NCI-H446 (cell line): ENCODE measurements around the gene NEBL.
"Not testable (repeated sequence)": the region's sequence is repeated elsewhere in the genome, so short reads cannot be mapped to it uniquely, and the experiment has no call there.

Experiments used
- DNase-seq, 2 experiments: peaks; one replicate each; lab custom pipeline; 2025; lab: John Stamatoyannopoulos, UW

The NEBL gene, protein sequence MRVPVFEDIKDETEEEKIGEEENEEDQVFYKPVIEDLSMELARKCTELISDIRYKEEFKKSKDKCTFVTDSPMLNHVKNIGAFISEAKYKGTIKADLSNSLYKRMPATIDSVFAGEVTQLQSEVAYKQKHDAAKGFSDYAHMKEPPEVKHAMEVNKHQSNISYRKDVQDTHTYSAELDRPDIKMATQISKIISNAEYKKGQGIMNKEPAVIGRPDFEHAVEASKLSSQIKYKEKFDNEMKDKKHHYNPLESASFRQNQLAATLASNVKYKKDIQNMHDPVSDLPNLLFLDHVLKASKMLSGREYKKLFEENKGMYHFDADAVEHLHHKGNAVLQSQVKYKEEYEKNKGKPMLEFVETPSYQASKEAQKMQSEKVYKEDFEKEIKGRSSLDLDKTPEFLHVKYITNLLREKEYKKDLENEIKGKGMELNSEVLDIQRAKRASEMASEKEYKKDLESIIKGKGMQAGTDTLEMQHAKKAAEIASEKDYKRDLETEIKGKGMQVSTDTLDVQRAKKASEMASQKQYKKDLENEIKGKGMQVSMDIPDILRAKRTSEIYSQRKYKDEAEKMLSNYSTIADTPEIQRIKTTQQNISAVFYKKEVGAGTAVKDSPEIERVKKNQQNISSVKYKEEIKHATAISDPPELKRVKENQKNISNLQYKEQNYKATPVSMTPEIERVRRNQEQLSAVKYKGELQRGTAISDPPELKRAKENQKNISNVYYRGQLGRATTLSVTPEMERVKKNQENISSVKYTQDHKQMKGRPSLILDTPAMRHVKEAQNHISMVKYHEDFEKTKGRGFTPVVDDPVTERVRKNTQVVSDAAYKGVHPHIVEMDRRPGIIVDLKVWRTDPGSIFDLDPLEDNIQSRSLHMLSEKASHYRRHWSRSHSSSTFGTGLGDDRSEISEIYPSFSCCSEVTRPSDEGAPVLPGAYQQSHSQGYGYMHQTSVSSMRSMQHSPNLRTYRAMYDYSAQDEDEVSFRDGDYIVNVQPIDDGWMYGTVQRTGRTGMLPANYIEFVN

DNA sequence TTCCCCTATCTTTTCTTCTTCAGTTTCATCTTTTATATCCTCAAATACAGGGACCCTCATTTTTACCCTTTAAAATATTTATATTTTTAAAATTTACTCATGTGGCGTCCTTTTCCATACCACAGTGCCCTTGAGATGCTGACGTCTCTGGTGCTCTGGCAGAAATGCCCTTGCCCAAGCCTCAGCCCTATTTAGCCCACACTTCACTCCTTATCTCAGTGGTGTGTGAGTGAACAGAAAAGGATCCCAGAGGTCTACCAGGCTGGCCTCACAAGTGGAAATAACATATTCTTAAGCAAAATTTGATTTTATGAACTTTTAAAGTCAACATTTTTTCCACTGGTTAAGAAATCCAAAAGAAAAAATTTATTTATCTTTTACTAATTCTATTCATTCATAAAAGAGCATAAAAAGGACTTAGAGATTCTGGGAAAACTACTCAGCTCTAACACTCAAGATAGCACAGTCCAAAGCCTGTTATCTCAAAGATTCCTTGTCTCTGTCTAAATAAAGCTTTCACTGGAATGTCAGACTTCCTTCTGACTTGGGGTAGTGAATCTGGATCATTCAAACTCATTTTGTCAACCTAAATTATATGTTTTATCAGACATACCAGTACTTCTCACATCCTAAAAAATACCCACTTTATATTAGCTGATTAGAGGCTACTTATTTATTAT is at the start of gene NEBL:
TSS of gene NEBL (minus strand) at position 166 of the 680 bp plus-strand sequence. CDS start at position 60, 106 bp downstream.
- DNase-seq = no peak

DNA sequence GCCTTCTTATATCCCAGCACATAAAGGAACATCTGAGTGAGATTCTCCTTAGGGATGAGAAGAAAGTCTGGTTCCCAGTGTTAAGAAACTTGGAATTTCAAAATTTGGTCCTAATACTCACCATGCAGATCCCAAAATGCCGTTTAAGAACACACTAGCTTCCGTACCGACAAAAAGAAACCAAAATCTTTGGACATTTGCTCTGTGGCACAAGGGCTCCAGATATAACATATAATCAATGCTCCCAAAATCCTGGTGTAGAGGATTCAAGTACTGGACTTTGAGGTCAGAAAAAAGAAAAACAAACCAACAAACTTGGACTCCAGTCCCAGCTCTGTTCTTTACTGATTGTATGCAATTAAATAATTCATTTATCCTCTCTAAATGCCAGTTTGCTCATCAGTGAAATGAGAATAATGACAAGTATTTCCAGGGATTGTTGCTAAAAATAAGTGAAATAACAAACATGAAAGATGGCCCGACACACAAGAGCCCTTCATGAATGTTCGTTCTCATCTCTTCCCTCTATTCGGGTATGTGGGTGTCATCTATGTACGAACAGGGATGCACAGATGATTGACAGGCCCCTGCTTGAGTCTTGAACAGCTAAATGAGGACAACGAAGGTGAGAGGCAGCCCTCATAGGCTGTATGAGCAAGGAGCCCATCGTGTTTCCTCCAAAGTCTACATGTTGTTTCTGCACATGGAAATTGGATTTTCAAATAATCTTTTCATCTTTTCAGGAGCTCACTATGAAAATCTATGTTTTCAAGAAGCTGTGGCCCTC is 48.6 kb upstream of the NEBL start:
- DNase-seq = no peak

DNA sequence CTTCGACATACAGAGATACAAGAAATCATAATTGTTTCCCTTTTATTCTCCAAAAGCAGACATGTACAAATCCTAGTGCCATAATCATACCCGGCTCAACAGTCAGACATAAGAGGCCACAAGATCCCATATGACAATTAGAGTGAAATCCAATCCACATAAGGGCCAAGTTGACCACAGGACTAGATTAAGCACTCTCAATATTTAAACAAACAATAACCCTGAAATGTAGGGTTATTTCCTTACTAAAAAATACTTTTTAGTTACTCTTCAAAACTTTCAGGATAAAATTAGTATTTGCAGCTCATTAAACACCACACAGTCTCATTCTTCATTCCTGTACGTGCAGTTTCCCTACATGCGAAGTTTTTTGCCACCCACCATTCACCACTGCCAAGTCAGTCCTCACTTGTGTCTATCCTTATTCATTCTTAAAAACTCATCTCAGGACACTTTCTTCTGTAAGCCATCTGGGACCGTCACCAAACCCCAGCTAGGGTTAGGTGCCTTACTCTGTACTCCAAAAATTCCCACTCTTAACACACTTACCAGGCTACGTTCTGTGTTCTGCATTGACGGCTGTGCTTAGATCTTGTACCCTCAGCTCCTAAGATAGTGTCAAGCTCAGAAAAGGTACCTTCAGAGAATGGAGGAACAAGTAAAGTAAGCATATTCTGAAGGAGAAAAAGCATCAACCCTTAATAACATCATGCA is 47.8 kb upstream of the NEBL start:
- DNase-seq = no peak

DNA sequence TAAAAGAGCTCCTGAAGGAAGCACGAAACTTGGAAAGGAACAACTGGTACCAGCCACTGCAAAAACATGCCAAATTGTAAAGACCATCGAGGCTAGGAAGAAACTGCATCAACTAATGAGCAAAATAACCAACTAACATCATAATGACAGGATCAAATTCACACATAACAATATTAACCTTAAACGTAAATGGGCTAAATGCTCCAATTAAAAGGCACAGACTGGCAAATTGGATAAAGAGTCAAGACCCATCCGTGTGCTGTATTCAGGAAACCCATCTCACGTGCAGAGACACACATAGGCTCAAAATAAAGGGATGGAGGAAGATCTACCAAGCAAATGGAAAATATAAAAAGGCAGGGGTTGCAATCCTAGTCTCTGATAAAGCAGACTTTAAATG is 42.3 kb upstream of the NEBL start:
- not testable (repeated sequence) for DNase-seq

DNA sequence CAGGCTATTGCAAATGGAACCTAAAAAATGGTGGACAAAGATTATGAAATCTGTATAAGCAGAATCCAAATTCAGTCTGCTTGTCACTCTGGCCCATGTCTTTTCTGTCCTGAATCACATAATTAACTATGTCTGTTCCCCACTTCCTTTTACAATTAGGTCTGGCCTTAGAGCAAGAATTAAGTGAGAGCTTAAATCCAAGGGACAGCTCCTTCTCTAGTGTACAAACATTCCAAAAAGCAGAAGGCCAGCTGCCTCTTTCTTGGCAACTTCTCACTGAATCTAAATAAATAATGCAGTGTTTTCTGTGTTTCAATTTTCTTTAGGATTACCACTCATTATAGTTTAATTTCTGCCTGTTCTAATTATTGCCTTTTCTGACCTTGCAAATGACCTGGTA is 39.3 kb upstream of the NEBL start:
- DNase-seq = no peak

DNA sequence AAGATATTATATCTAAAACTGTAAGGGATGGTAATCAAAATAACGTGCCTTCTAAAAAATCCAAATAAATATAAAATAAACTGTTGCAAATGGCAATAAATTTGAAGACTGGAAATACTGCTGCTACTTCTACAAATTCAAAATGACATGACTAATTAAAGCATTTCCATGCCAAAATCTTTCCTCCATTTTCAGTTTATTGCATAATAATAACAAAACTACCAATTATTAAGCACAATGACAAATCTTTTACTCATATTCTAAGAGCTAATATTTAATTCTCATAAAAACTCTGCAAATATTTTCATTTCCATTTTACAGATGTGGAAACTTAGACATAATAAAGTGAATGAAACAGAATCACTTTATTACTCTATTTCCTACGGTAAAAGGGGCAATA is 38.8 kb upstream of the NEBL start:
- no peak for DNase-seq

DNA sequence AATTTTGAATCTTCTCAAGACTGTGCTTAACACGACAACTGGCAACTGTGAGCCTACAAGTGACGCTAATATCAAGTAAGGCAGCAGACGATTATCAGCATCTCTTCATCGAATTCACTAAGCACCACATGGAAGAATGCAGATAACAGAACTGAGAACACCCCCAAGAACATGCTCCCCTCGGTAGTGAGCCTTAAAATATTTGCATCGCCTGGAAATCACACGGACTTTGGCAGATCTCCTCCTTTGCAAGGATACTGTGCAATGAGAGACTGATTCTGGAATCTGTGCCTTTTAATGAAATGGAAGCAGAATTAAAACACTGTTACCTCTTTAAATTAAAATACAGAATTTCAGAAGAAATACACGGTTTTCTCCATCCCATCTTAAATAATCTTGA is 38.2 kb upstream of the NEBL start:
- no peak for DNase-seq

DNA sequence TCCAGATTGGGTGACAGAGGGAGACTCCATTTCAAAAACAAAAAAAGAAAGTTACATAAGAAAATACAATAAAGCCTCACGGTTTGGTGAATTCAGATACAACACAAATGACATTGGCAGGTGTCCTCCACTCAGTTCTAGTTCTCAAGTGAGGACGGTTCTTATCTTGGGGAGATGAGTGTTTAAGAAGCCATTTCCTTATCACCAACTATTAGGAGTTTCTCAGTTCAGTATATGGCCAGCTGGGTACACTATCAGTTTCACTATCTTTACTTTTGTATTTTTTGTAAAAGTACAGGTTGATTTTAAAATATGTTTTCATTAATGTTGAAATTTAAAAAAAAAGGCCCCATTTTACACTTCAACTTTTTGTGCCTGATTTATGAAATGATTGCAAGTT is 36.6 kb upstream of the NEBL start:
- DNase-seq = no peak

DNA sequence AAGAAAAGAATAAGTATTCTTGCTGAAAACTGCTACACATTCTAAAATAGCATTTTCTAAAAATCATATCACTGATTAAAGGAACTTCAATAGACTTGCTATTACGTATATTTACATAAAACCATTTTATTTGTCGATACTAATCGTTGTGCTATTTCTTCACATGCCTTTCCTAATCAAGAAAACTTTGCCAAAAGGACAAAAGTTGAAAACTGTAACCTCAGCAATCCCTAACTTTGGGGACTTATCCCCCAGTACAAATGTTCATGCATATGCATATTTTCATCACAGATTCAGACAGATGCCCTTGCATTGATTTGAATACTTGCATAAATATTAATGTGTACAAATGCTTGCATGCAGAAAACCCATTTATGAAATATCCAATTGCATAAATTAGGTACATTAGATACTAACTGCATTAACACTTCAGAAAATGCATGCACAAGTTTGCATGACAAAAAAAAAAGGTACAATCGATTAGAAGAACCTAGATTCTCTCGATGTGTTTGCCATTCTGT is 35.6 kb upstream of the NEBL start:
- DNase-seq = no peak

DNA sequence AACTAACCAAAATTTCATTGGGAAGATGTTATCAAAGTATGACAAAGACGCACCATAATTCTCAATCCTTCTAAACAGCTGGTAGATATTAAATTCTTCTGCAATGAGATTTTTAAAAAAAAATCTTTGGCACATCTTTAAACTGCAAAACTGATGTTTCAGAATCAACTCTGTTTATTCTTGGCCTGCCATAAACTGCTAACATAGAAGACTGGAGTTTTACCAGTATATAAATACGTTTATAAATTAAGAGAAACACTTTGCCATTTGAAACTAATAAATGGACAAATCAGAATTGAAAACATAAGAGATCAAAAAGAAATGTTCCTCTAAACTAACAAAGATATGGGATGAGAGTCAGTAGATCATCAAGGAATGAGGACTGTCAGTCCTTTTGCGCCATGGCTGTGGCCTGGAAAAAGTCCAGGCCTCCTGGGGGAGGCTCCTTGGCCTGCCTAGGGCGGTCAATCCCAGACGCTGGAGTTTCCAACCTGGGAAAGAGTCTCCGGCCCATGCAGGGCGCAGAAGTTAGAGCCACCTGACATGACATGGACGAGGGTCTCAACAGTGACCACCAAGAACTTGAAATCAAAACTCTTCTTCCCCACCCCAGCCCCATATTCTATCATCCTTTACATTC is 34.2 kb upstream of the NEBL start:
- no peak for DNase-seq

DNA sequence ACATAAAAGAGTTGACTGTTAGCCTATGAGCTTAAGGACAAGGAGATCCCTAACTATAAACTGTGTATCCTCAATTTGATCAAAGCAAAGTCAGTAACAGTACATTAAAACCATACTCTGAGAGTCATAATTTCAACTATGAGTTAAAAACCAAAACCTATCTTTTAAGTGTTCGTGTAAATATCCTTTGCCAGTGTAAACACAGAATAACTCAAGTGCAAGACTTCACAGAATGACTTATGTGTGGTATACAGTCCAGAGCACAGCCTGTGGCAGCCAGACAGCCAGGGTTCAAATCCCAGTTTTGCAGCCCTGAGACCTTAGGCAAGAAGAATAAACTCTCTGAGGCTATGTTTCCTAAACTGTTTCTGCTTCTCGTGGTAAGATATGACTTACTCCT is 30.3 kb upstream of the NEBL start:
- DNase-seq = no peak

DNA sequence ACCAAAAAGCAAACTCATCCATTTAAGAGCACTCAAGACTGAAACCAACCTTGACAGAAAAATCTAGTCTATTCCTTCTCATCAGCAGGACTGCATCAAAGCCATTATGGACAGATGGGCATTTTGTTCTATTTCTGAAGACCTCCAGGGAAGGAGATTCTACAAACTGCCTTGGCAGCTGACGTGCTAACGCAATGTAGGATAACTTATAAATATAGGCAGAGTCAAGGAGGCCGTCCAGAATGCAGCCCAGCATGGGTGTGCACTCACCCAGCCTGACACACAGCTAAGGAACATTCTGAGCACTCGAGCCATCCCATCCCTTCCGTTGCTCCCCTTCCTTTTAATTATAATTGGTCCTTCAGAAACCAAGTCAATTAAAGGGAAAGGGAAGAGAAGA is 25.3 kb upstream of the NEBL start:
- no peak for DNase-seq

DNA sequence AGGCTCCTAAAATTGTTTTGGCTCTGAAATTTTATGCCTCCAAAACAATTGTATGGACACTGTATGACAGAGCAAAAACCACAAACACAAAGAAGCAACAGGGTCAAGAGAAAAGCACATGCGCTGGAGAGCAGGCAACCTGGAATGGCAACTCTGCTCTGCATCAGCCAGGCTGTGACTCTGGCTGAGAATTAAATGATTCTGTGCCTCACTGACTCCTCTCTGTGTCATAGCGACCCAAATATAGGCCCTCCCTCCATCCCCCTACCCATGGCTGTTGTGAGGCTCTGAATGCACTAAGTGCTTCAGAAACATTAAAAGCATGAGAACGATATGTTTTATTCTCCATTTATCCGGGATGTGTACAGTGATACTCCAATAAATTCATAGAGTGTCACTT is 24.9 kb upstream of the NEBL start:
- no peak for DNase-seq

DNA sequence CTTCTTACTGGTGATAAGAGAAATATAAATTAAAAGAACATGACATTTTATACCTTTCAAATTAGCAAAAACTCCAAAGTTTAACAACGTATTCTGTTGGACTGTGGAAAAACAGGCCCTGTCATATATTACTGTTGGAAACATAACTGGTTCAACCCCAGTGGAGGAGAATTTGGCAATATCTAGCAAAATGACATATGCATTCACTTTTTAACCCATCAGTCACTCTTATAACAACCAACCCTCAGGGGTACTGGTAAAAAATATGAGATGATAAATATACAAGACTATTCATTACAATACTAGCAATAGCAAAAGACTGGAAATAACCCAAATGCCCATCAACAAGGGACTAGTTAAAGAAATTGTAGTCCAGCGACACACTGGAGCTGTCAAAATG is 22.9 kb upstream of the NEBL start:
- DNase-seq = no peak

DNA sequence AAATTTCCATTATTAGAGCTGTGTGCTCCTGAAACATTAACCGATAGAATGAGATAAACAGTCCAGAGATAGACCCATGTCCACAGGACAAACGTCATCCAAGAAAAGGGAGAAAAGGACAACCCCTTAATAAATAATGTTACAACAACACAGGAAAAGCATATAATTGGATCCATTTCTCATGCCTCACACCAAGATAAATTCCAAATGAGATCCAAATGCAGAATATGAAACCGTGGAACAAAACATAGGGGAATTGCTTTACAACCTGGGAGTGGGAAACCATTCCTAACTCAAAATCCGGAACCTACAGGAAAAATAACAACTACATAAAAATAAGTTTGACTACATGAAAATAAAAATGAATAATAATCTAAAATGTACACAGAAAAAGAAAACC is 22.4 kb upstream of the NEBL start:
- no peak for DNase-seq

DNA sequence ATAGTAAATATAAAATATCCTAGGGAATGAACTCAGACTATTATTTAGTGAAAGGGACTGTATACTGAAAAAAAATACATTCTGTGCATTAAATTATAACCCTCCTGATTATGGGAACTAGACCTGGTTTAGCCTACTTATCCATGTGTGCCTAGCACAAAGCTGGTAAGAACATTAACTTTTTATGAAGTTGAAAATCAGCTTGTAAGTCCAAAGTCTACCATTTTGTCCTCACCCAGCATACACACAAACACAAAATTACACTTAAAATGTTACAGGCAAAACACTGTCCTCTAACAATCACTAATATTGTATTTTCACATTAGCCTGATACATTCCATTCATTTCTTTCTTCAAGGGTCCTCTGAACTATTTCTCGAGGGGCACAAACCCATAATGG is 19.9 kb upstream of the NEBL start:
- DNase-seq = no peak

DNA sequence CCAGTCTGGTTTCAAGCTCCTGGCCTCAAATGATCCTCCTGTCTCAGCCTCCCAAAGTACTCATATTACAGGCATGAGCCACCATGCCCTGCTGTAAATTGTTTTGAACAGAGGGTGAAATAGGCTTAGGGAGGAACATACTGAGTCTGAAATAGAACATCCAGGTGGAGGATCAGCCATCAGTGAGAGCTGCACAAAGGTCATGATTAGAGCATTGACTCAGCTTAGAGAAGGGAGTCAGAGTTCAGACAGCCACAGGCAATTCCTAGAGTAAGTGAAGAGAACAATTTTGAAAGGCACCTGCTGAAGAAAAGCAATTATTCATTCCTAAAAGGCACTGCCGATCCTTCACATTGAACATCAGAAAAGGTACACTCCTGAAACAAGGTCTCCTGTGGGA is 15.9 kb upstream of the NEBL start:
- DNase-seq = no peak

DNA sequence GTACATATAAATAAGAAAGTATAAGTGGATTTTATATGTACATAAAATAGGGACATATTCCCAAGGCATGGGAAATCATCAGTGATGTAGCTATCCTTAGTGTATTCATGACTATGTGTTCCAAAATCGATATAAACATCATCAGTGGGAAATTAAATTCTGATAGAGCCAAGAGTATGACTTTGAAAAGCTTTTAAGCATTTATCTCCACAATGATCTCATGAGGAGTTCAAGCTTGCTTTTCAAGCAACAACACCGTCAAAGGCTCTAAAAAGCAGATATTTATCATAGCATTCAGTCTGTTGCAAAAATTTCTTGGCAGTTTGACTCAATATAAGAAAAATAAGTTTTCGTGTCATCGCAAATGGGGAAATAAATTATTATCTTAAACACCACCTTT is 14.5 kb upstream of the NEBL start:
- no peak for DNase-seq

DNA sequence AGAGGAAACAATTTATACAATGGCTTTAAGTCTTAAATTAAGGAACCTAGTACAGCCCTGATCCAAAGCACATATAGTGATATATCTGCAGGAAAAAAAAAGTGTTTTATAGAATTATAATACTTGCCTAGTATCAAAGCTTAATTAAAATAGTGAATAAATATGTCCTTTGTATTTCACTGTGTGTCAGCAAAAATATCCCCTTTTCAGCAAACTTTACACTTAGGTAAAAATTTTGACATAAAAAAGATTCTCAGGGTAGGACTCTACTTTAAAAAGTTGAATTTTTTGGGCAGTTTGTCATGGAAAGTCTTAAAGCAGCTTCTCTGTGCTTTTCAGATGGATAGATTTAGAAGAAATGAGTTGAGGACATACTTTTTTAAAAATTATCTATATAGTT is 12.7 kb upstream of the NEBL start:
- no peak for DNase-seq

DNA sequence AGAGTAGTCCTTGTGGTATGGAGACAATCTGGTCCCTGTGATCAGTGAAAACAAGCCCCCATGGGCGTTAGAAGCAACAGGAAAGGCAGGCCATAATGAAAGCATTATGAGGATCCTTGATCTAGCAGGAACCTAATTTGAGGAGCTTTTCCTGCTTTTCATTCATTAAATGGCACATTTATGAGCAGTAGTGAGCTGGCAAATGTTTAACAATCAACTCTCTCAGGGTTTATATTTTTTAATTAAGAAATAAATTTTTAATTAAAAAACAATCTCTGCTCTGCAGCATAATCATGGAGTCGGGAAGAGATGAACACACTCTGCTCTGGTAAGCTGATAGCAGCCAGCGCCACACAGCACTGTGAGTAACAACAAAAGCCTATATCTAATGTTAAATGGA is 11.3 kb upstream of the NEBL start:
- DNase-seq = no peak
